ENCODE data around the gene MLXIP.
A peak's percentile ranks its signal among the peaks of the same experiment; 100 is the strongest.
"Not testable (repeated sequence)": the region's sequence is repeated elsewhere in the genome, so short reads cannot be mapped to it uniquely, and the experiment has no call there.

MLXIP gene

GRCh38 chr12:122166422-122167349, 88.1 kb downstream of the MLXIP start:
- DNase-seq (ENCODE audit: low read depth), result no peak
- H3K4me3 ChIP-seq (ENCODE audit: low read depth, low read length), result no peak overlapping the region

GRCh38 chr12:122167356-122167925, 88.9 kb downstream of the MLXIP start:
- DNase-seq (ENCODE audit: low read depth), result no peak
- H3K4me3 ChIP-seq (ENCODE audit: low read depth, low read length), result no peak overlapping the region

GRCh38 chr12:122168492-122168891, 89.9 kb downstream of the MLXIP start:
- H3K4me3 ChIP-seq (ENCODE audit: low read depth, low read length), result no peak overlapping the region
- no peak for DNase-seq (ENCODE audit: low read depth)

GRCh38 chr12:122171399-122171798, 92.8 kb downstream of the MLXIP start:
- H3K4me3 ChIP-seq (ENCODE audit: low read depth, low read length), result no peak overlapping the region
- DNase-seq (ENCODE audit: low read depth), result no peak

- H3K4me3 ChIP-seq (ENCODE audit: low read depth, low read length), result no peak overlapping the region
- DNase-seq (ENCODE audit: low read depth), result no peak
Measured at GRCh38 chr12:122172262-122172939, 93.8 kb downstream of the MLXIP start.

GRCh38 chr12:122174155-122174845, 95.7 kb downstream of the MLXIP start, which contains the start of gene IL31:
TSS of gene IL31 (minus strand) at chr12:122174221. CDS start at chr12:122174172, 49 bp downstream.
- no peak for DNase-seq (ENCODE audit: low read depth)

GRCh38 chr12:122176473-122176872, 97.9 kb downstream of the MLXIP start:
- DNase-seq (ENCODE audit: low read depth), result not testable (repeated sequence)

More at GRCh38 chr12:122174155-122174845, 95.7 kb downstream of the MLXIP start, which contains the start of gene IL31:
- no peak within 1 kb of the TSS for H3K4me3 ChIP-seq (ENCODE audit: low read depth, low read length)

GRCh38 chr12:122182887-122183587, 104.5 kb downstream of the MLXIP start, which contains the start of gene LRRC43:
TSS of gene LRRC43 (plus strand) at chr12:122183123. CDS start at chr12:122183145, 22 bp downstream.
- peak within 1 kb of the TSS; percentile 56 for H3K4me3 ChIP-seq (ENCODE audit: low read depth, low read length)
- no peak for DNase-seq (ENCODE audit: low read depth)

More at GRCh38 chr12:122176473-122176872, 97.9 kb downstream of the MLXIP start:
- H3K4me3 ChIP-seq (ENCODE audit: low read depth, low read length), result not testable (repeated sequence)

- DNase-seq (ENCODE audit: low read depth), result no peak
- peak overlapping the region; percentile 56 for H3K4me3 ChIP-seq (ENCODE audit: low read depth, low read length)
Measured at GRCh38 chr12:122183588-122183940, 105.0 kb downstream of the MLXIP start.

GRCh38 chr12:122184517-122184916, 106.0 kb downstream of the MLXIP start:
- no peak overlapping the region for H3K4me3 ChIP-seq (ENCODE audit: low read depth, low read length)
- no peak for DNase-seq (ENCODE audit: low read depth)

GRCh38 chr12:122185079-122185478, 106.5 kb downstream of the MLXIP start:
- no peak for DNase-seq (ENCODE audit: low read depth)
- H3K4me3 ChIP-seq (ENCODE audit: low read depth, low read length), result no peak overlapping the region

GRCh38 chr12:122185494-122186082, 107.0 kb downstream of the MLXIP start:
- no peak for DNase-seq (ENCODE audit: low read depth)
- no peak overlapping the region for H3K4me3 ChIP-seq (ENCODE audit: low read depth, low read length)

- no peak for DNase-seq (ENCODE audit: low read depth)
- no peak overlapping the region for H3K4me3 ChIP-seq (ENCODE audit: low read depth, low read length)
Measured at GRCh38 chr12:122187466-122187865, 108.9 kb downstream of the MLXIP start.

GRCh38 chr12:122189626-122190475, 111.3 kb downstream of the MLXIP start:
- H3K4me3 ChIP-seq (ENCODE audit: low read depth, low read length), result no peak overlapping the region
- no peak for DNase-seq (ENCODE audit: low read depth)

- no peak overlapping the region for H3K4me3 ChIP-seq (ENCODE audit: low read depth, low read length)
- no peak for DNase-seq (ENCODE audit: low read depth)
Measured at GRCh38 chr12:122190842-122191668, 112.5 kb downstream of the MLXIP start.

- H3K4me3 ChIP-seq (ENCODE audit: low read depth, low read length), result no peak overlapping the region
- no peak for DNase-seq (ENCODE audit: low read depth)
Measured at GRCh38 chr12:122192441-122192840, 113.9 kb downstream of the MLXIP start.

- no peak overlapping the region for H3K4me3 ChIP-seq (ENCODE audit: low read depth, low read length)
- DNase-seq (ENCODE audit: low read depth), result no peak
Measured at GRCh38 chr12:122194804-122195203, 116.2 kb downstream of the MLXIP start.

Measured in skeletal muscle cell (primary cell).